NCI-H2171 (cell line): Measurements from ENCODE around the gene GRM6.

Source experiments
- DNase-seq: peaks from one replicate; lab custom pipeline; 2025; lab: John Stamatoyannopoulos, UW

GRM6 gene

DNA sequence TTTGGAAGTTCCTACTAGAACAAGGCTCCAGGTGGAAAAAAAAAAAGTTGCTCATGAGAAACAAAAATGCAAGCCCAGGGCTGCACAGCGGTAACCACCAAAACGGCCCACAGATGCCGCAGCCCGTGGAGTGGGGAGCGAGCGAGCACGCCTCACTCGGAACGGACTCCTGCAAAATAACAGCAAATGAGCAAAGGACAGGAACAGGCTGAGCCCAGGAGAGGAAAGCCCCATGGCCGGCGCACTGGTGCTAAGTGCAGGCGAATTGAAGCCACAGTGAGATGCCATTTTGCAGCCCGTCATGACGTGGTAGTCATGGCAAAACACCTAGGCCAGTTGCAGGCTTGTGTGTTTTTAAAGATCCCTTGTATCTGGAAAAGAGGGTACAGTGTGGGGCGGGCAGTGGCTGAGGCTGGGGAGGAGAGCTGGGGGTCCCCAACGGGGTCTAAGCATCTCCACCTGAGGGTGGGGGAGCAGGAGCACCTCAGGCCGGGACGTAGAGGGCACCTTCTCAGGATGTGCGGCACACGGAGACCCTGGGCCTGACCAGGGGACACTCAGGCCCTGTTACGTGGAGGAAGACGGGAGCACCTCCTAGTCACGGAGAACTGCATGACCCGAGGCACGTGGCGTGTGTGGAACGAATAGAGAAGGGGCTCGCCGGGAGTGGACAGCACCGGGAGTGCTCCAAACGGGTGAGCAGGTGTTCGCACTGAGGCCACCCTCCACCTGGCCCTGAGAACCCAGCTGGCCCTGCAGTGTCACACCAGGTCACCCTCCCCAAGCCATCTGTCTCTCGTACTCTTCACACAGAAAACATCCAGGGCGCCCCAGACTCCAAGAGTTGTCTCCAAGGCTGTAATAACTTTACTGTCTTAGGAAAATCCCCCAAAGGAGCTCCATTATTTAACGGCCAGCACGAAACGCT, 10.7 kb downstream of the GRM6 start:
- no peak for DNase-seq

- no peak for DNase-seq
Measured at GRCh38 chr5:178983728-178984127, 11.4 kb downstream of the GRM6 start.

- DNase-seq: no peak
Measured at GRCh38 chr5:178982941-178983340, 12.2 kb downstream of the GRM6 start.

GRCh38 chr5:178981381-178981780, 13.7 kb downstream of the GRM6 start:
- DNase-seq: no peak

DNA sequence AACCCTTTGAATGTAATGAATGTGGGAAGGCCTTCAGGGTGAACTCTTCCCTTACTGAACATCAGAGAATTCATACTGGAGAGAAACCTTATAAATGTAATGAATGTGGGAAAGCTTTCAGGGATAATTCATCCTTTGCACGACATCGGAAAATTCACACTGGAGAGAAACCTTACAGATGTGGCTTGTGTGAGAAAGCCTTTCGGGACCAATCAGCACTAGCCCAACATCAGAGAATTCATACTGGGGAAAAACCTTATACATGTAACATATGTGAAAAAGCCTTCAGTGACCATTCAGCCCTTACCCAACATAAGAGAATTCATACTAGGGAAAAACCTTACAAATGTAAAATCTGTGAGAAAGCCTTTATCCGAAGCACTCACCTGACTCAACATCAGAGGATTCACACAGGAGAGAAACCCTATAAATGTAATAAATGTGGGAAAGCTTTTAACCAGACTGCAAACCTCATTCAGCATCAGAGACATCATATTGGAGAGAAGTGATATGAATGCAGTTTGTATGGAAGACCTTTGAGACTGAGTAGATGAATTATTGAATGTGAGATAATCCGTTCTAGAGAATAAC, 29.6 kb downstream of the GRM6 start:
- no peak for DNase-seq

GRCh38 chr5:178941361-178941760, 53.8 kb downstream of the GRM6 start:
- no peak for DNase-seq

DNA sequence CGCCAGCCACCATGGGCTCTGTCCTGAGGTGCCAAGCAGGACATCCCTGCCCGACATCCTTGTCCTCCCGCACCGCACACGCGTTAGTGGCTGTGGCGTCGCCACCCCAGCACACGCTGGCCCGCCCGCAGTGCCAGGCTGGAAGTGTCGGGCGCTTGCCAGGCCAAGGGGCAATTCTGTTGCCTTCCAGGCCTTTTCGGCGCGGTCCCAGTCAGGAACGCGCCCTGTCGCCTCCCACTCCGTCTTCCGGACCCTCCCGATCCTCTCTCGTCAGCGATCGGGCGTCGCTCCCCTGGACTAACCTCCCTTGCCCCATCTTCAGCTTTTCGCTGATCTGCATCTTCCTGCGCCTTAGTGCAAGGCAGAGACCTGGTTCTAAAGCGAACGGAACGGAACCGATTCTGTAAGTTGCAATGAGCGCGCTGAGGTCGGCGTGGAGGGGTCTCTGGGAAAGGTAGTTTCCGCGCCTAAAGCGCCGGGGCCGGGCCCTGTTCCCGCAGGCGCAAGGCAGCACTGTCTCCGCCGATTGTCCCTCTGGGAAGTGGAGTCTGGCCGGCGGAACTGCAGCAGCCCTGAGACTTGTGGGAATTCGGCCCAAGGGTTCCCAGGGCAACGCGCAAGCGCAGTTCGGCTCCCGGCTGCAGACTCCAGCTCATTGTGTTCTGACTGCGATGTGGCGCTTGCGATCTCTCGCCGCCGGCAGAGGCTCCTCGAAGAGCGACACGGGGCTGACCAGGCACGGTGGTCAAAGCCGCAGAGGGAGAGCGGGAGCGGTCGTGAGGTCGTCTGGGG, 54.4 kb downstream of the GRM6 start, which contains the start of gene ZNF454:
Gene ZNF454, plus strand, starts transcription at position 630 of the 792 bp plus-strand sequence. CDS start 1,594 bp downstream, outside the sequence.
- DNase-seq: peak; percentile 68

DNA sequence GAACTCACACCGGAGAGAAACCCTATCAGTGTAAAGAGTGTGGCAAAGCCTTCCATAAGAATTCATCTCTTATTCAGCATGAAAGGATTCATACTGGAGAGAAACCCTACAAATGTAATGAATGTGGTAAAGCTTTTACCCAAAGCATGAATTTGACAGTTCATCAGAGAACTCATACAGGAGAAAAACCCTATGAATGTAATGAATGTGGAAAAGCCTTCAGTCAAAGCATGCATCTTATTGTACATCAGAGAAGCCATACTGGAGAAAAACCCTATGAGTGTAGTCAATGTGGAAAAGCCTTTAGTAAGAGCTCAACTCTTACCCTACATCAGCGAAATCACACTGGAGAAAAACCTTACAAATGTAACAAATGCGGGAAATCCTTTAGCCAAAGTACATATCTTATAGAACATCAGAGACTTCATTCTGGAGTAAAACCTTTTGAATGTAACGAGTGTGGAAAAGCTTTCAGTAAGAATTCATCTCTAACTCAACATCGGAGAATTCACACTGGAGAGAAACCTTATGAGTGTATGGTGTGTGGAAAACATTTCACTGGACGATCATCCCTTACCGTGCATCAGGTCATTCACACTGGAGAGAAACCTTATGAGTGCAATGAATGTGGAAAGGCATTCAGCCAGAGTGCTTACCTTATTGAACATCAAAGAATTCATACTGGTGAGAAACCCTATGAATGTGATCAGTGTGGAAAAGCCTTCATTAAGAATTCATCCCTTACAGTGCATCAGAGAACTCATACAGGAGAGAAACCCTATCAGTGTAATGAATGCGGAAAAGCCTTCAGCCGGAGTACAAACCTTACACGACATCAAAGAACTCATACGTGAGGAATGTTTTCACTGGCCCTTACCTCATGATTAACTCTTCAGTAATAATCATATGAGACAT, 63.0 kb downstream of the GRM6 start:
- no peak for DNase-seq
